Prostate gland (tissue), 2 donors: ENCODE data around the gene RAPGEF3.

Source experiments
- POLR2AphosphoS5 ChIP-seq: sonication (generic); formaldehyde crosslinking; IDR thresholded peaks from one replicate; pipeline ENCODE4 v1.6.1; 2017; ENCODE audit warnings: antibody characterized with exemption
- TF ChIP-seq, protein P1 (sequence below), 4 experiments: fragments of 200-600 bp in 2 of 4; fragments of 450-650 bp in 2 of 4; sonication (generic) in 2 of 4; IDR thresholded peaks; 1 replicate in 3 of 4; 2 replicates in 1 of 4; pipeline ENCODE4 v1.5.1; 2016 to 2019; ENCODE audit warnings: antibody characterized with exemption in 4 of 4, mild to moderate bottlenecking in 2 of 4, moderate library complexity in 2 of 4

DNA sequence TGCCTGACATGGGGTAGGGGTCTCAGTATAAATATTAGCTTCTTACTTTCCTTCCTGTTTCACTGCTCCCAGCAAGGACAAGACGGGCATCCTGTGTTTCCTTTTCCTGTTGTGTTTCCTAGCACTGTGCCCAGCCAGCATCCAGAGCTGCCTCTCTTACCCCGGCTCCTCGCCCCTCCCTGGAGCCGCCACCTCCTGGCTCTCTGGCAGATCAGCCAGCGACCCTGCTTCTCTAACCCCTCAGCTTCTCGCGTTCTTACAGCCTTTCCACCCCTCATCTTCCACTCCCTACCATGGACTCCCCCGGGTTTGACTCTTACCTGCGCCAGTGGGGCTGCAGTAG, 43.2 kb upstream of the RAPGEF3 start:
- TF ChIP-seq POLR2AphosphoS5 = no peak
- TF ChIP-seq, protein P1, sequence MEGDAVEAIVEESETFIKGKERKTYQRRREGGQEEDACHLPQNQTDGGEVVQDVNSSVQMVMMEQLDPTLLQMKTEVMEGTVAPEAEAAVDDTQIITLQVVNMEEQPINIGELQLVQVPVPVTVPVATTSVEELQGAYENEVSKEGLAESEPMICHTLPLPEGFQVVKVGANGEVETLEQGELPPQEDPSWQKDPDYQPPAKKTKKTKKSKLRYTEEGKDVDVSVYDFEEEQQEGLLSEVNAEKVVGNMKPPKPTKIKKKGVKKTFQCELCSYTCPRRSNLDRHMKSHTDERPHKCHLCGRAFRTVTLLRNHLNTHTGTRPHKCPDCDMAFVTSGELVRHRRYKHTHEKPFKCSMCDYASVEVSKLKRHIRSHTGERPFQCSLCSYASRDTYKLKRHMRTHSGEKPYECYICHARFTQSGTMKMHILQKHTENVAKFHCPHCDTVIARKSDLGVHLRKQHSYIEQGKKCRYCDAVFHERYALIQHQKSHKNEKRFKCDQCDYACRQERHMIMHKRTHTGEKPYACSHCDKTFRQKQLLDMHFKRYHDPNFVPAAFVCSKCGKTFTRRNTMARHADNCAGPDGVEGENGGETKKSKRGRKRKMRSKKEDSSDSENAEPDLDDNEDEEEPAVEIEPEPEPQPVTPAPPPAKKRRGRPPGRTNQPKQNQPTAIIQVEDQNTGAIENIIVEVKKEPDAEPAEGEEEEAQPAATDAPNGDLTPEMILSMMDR (IDR thresholded peaks at IDR 0.05) = no peak
